ENCODE measurements around the gene KLK1. TPM values are rescaled to one million over a fixed set of nuclear protein-coding genes. Genes with fewer than 3 reads are reported as not detected.

The KLK1 gene
- total RNA-seq: not detected in 2 replicates

DNA sequence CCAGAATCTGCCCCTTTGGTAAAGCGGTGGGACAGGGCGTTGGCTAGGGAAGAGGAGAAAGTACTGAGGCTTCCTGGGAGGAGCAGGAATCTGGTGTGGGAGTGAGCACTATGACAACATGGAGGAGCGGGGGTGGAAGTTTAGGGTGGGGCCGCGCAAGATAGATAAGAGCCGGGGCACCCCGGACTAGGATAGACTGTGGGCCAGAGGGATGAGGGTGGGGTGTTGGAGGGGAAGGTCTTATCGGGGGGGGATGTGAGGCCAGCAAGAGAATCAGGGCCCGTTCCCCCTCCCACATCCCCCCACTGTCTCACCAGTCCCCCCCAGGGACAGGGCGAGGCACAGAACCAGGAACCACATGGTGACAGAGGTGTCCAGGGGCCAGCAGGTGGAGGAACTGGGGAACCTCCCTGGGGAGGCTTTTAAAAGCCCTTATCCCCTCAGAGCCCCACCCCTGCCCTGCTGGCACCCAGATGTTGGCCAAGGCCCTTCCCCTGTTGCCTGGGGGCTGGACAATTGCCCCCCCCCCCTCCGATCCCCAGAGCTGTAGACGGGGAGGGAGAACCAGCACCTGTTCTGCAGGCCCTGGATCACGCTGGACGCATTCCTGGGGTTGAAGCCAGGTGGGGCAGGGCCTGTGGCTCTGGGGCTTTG lies at the start of gene KLK1:
Gene KLK1 (minus strand): TSS at position 399 of the 654 bp plus-strand sequence. CDS start 39 bp downstream, at position 360.
- no peak for DNase-seq (ENCODE audit: low read depth)

DNA sequence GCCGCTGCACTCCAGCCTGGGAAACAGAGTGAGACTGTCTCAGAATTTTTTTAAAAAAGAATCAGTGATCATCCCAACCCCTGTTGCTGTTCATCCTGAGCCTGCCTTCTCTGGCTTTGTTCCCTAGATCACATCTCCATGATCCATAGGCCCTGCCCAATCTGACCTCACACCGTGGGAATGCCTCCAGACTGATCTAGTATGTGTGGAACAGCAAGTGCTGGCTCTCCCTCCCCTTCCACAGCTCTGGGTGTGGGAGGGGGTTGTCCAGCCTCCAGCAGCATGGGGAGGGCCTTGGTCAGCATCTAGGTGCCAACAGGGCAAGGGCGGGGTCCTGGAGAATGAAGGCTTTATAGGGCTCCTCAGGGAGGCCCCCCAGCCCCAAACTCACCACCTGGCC lies 49.5 kb upstream of the KLK1 start, which contains the start of gene KLK2:
Gene KLK2 (plus strand): TSS at position 384 of the 400 bp plus-strand sequence. CDS start 35 bp downstream, outside the sequence.
- no peak for DNase-seq (ENCODE audit: low read depth)

DNA sequence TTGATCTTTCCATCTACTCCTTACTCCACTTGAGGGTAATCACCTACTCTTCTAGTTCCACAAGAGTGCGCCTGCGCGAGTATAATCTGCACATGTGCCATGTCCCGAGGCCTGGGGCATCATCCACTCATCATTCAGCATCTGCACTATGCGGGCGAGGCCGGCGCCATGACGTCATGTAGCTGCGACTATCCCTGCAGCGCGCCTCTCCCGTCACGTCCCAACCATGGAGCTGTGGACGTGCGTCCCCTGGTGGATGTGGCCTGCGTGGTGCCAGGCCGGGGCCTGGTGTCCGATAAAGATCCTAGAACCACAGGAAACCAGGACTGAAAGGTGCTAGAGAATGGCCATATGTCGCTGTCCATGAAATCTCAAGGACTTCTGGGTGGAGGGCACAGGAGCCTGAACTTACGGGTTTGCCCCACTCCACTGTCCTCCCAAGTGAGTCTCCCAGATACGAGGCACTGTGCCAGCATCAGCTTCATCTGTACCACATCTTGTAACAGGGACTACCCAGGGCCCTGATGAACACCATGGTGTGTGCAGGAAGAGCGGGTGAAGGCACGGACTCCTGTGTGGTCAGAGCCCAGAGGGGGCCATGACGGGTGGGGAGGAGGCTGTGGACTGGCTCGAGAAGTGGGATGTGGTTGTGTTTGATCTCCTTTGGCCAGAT lies 47.0 kb upstream of the KLK1 start:
- DNase-seq (ENCODE audit: low read depth): no peak

DNA sequence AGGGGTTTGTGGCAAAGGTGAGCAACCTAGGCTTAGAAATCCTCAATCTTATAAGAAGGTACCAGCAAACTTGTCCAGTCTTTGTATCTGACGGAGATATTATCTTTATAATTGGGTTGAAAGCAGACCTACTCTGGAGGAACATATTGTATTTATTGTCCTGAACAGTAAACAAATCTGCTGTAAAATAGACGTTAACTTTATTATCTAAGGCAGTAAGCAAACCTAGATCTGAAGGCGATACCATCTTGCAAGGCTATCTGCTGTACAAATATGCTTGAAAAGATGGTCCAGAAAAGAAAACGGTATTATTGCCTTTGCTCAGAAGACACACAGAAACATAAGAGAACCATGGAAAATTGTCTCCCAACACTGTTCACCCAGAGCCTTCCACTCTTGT lies 45.9 kb upstream of the KLK1 start:
- DNase-seq (ENCODE audit: low read depth): no peak

DNA sequence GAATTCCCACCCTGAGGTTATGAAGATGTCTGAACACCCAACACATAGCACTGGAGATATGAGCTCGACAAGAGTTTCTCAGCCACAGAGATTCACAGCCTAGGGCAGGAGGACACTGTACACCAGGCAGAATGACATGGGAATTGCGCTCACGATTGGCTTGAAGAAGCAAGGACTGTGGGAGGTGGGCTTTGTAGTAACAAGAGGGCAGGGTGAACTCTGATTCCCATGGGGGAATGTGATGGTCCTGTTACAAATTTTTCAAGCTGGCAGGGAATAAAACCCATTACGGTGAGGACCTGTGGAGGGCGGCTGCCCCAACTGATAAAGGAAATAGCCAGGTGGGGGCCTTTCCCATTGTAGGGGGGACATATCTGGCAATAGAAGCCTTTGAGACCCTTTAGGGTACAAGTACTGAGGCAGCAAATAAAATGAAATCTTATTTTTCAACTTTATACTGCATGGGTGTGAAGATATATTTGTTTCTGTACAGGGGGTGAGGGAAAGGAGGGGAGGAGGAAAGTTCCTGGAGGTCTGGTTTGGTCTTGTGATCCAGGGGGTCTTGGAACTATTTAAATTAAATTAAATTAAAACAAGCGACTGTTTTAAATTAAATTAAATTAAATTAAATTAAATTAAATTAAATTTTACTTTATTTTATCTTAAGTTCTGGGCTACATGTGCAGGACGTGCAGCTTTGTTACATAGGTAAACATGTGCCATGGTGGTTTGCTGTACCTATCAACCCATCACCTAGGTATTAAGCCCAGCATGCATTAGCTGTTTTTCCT lies 38.1 kb upstream of the KLK1 start:
- no peak for DNase-seq (ENCODE audit: low read depth)

DNA sequence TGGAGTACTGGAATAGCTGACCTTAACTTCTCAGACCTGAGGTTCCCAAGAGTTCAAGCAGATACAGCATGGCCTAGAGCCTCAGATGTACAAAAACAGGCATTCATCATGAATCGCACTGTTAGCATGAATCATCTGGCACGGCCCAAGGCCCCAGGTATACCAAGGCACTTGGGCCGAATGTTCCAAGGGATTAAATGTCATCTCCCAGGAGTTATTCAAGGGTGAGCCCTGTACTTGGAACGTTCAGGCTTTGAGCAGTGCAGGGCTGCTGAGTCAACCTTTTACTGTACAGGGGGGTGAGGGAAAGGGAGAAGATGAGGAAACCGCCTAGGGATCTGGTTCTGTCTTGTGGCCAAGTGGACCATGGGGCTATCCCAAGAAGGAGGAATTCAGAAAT lies 37.4 kb upstream of the KLK1 start:
- DNase-seq (ENCODE audit: low read depth): no peak

DNA sequence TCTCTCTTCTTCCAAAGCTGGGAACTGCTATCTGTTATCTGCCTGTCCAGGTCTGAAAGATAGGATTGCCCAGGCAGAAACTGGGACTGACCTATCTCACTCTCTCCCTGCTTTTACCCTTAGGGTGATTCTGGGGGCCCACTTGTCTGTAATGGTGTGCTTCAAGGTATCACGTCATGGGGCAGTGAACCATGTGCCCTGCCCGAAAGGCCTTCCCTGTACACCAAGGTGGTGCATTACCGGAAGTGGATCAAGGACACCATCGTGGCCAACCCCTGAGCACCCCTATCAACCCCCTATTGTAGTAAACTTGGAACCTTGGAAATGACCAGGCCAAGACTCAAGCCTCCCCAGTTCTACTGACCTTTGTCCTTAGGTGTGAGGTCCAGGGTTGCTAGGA lies 36.3 kb upstream of the KLK1 start:
- DNase-seq (ENCODE audit: low read depth): no peak

DNA sequence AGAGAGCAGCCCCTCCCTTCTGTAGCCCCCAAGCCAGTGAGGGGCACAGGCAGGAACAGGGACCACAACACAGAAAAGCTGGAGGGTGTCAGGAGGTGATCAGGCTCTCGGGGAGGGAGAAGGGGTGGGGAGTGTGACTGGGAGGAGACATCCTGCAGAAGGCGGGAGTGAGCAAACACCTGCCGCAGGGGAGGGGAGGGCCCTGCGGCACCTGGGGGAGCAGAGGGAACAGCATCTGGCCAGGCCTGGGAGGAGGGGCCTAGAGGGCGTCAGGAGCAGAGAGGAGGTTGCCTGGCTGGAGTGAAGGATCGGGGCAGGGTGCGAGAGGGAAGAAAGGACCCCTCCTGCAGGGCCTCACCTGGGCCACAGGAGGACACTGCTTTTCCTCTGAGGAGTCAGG lies 35.3 kb upstream of the KLK1 start:
- no peak for DNase-seq (ENCODE audit: low read depth)

DNA sequence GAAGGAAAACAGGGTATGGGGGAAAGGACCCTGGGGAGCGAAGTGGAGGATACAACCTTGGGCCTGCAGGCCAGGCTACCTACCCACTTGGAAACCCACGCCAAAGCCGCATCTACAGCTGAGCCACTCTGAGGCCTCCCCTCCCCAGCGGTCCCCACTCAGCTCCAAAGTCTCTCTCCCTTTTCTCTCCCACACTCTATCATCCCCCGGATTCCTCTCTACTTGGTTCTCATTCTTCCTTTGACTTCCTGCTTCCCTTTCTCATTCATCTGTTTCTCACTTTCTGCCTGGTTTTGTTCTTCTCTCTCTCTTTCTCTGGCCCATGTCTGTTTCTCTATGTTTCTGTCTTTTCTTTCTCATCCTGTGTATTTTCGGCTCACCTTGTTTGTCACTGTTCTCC lies 33.8 kb upstream of the KLK1 start:
- DNase-seq (ENCODE audit: low read depth): no peak

DNA sequence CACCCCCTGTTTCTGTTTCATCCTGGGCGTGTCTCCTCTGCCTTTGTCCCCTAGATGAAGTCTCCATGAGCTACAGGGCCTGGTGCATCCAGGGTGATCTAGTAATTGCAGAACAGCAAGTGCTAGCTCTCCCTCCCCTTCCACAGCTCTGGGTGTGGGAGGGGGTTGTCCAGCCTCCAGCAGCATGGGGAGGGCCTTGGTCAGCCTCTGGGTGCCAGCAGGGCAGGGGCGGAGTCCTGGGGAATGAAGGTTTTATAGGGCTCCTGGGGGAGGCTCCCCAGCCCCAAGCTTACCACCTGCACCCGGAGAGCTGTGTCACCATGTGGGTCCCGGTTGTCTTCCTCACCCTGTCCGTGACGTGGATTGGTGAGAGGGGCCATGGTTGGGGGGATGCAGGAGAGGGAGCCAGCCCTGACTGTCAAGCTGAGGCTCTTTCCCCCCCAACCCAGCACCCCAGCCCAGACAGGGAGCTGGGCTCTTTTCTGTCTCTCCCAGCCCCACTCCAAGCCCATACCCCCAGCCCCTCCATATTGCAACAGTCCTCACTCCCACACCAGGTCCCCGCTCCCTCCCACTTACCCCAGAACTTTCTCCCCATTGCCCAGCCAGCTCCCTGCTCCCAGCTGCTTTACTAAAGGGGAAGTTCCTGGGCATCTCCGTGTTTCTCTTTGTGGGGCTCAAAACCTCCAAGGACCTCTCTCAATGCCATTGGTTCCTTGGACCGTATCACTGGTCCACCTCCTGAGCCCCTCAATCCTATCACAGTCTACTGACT lies 31.2 kb upstream of the KLK1 start, which contains the start of gene KLK3:
Gene KLK3 (plus strand): TSS at position 280 of the 775 bp plus-strand sequence. CDS start 41 bp downstream, at position 321.
- DNase-seq (ENCODE audit: low read depth): no peak

DNA sequence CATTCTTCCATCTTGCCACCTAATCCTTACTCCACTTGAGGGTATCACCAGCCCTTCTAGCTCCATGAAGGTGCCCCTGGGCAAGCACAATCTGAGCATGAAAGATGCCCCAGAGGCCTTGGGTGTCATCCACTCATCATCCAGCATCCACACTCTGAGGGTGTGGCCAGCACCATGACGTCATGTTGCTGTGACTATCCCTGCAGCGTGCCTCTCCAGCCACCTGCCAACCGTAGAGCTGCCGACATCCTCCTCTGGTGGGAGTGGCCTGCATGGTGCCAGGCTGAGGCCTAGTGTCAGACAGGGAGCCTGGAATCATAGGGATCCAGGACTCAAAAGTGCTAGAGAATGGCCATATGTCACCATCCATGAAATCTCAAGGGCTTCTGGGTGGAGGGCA lies 28.0 kb upstream of the KLK1 start:
- no peak for DNase-seq (ENCODE audit: low read depth)

DNA sequence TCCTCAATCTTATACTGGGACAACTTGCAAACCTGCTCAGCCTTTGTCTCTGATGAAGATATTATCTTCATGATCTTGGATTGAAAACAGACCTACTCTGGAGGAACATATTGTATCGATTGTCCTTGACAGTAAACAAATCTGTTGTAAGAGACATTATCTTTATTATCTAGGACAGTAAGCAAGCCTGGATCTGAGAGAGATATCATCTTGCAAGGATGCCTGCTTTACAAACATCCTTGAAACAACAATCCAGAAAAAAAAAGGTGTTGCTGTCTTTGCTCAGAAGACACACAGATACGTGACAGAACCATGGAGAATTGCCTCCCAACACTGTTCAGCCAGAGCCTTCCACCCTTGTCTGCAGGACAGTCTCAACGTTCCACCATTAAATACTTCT lies 27.2 kb upstream of the KLK1 start:
- DNase-seq (ENCODE audit: low read depth): no peak

DNA sequence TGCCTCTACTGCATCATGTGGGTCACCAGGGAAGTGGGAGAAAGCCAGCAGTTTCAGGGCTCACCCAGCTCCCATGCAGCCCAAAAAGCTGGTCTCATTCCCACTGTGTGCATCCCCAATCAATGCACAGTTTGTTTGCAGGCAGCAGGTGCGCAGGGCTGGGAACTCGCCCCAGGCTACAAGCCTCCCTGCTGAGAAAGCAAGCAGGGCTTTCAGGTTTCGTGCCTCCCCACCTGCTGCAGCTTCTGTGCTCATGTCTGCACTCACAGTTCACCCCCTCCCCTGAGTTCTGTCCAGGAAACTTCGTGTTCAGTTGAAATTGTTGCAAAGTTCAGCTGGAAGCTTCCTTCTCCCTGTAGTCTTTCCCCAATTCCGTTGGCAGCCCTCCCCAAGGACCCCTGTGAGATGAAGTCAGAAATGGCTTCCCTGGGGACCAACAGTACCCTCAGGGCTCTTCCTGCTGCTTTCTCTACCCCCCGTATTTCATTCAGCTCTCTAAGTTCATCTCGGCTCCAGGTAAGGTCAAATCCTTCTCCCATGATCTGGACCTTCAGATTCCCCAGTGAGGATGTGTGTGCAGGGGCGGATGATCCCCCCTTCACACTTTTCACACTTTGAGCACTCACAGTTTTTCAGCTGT lies 20.8 kb upstream of the KLK1 start:
- no peak for DNase-seq (ENCODE audit: low read depth)

DNA sequence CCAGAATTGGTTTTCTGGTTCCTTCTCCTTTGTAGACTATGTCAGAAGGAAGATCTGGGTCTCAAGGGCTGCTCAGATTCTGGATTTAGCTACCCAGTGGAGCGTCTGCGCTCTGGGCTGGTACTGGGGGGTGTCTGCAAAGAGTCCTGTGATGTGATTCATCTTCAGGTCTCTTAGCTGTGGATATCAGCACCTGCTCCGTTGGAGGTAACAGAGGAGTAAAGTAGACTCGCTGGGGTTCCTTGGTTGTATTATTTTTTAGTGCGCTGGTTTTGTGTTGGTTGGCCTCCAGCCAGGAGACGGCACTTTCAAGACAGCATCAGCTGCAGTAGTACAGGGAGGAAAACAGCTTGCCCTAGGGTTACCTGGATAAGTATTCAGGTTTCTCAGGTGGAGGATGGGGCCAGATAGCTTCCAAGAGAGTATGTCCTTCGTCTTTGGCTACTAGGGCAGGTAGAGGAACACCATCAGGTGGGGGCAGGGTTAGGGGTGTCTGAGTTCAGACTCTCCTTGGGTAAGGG lies 20.2 kb upstream of the KLK1 start:
- no peak for DNase-seq (ENCODE audit: low read depth)

DNA sequence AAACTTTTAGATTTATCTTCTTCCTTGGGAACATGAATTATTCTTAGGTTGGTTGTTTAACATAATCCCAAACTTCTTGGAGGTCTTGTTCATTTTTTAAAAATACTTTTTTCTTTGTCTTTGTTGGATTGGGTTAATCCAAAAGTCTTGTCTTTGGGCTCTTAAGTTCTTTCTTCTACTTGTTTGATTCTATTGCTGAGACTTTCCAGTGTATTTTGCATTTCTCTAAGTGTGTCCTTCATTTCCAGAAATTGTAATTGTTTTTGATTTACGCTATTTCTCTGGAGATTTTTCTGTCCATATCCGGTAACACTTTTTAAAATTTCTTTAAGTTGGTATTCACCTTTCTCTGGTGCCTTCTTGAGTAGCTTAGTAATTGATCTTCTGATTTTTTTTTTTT lies 19.6 kb upstream of the KLK1 start:
- DNase-seq (ENCODE audit: low read depth): no peak

DNA sequence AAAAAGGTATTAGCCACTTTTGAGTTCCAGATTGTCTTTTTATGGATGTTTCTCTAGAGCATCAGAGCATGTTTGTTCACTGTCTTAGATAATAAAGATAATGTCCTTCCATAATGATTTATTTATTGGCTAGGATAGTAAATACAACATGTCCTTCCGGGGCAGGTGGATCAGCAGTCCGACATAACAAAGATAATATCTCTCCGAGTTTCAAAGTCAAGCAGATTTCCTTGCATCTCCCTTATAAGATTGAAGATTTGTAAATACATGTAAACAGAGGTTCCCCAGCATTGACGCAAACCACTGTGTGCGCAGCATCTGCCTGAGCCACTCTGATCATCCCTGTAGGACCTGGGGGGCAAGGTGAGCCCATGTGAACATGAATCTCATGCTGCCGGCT lies 18.5 kb upstream of the KLK1 start:
- no peak for DNase-seq (ENCODE audit: low read depth)

DNA sequence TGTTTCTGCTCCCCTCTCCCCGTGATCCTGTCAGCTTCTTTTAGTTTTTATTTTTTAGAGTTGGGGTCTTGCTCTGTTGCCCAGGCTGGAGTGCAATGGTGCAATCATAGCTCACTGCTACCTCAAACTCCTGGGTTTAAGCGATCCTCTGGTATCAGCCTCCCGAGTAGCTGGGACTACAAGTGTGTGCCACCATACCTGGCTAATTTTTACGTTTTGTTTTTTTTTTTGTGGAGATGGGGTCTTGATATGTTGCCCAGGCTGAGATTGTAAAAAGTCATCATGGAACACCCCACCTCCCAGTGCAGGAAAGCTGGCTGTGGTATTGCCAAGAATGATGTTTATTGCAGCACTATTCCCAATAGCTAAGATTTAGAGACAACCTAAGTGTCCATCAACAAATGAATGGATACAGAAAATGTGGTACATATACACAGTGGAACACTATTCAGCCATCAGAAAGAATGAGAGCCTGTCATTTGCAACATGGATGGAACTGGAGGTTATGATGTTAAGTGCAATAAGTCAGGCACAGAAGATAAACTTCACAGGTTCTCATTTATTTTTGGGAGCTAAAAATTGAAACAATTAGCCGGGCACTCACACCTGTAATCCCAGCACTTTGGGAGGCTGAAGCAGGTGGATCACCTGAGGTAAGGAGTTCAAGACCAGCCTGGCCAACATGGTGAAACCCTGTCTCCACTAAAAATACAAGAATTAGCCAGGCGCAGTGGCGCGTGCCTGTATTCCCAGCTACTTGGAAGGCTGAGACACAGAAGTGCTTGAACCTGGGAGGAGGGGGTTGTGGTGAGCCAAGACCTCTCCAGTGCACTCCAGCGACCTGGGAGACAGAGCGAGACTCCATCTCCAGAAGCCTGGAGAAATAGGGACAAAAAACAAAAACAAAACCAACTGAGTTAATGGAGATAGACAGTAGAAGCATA lies 16.4 kb upstream of the KLK1 start:
- no peak for DNase-seq (ENCODE audit: low read depth)

DNA sequence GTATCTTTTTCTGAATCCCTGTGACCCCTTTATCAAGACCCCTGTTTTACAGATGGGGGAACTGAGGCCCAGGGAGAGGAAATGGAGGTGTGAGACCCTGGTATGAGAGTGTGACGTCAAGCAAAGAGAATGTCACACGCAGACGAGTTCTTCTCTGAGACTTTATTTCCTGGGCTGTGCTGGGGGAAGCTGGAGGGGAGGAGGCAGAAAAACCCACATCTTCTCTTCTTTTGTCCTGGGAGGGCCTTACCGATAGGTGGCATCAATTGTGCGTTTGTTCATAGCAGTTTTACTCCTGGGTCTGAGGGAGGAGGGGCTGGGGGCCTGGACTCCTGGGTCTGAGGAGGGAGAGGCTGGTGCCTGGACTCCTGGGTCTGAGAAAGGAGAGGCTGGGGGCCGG lies 14.7 kb upstream of the KLK1 start:
- no peak for DNase-seq (ENCODE audit: low read depth)

DNA sequence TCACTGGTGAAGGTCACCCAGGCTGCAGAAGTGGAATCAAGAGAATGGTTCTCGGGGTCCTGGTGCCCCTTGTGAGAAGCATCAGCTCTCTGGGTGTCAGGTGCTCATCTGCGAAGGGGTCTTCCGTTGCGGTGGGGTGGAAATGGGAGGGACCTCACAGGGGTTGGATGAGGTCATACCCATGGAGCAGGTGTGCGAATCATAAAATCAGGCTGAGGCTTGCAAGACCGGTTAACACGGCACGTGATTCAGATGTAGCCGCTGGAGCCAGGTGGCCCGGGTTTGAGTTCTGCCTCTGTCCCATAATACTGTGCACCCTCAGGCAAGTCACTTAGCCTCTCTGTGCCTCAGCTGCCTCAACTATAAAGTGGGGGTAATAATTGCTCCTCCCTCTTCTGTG lies 13.7 kb upstream of the KLK1 start:
- no peak for DNase-seq (ENCODE audit: low read depth)
